LNCaP clone FGC (cell line): ENCODE data around the gene NSL1.

Experiments used
- DNase-seq: peaks from one replicate; pipeline ENCODE4 v3.0.0-alpha.2; 2011; ENCODE audit warnings: low read depth
- H3K4me3 ChIP-seq: 2 replicates; pipeline ENCODE4 v1.5.1; 2011; ENCODE audit warnings: mild to moderate bottlenecking, low read depth, low read length, control low read depth
- TF ChIP-seq, protein P1 (sequence below): IDR thresholded peaks from 2 replicates; pipeline ENCODE4 v1.5.1; 2012; ENCODE audit warnings: mild to moderate bottlenecking; ENCODE audit not compliant: control insufficient read depth, insufficient read depth; ENCODE audit errors: extremely low read depth

The NSL1 gene

DNA sequence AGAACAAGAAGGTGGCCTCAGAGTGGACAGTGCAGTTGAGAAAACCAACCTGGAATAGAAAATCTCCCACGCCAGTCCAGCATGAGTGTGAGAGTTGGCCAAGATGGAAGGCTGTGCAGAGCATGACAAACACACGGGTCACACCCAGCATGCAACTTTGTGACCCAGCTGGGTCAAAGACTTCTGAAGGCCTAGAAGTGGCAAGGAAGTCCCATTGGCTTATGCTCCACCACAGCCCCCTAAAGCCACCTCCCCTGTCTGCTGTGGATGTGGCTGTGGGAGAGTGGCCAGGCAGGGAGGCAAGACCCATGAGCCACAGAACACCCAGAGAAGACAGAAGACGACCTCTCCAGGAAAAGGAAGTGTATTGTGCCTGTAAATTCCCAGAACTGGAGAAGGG, 105.5 kb downstream of the NSL1 start:
- TF ChIP-seq, protein P1, sequence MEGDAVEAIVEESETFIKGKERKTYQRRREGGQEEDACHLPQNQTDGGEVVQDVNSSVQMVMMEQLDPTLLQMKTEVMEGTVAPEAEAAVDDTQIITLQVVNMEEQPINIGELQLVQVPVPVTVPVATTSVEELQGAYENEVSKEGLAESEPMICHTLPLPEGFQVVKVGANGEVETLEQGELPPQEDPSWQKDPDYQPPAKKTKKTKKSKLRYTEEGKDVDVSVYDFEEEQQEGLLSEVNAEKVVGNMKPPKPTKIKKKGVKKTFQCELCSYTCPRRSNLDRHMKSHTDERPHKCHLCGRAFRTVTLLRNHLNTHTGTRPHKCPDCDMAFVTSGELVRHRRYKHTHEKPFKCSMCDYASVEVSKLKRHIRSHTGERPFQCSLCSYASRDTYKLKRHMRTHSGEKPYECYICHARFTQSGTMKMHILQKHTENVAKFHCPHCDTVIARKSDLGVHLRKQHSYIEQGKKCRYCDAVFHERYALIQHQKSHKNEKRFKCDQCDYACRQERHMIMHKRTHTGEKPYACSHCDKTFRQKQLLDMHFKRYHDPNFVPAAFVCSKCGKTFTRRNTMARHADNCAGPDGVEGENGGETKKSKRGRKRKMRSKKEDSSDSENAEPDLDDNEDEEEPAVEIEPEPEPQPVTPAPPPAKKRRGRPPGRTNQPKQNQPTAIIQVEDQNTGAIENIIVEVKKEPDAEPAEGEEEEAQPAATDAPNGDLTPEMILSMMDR = no peak
- no peak overlapping the region for H3K4me3 ChIP-seq
- DNase-seq = no peak

DNA sequence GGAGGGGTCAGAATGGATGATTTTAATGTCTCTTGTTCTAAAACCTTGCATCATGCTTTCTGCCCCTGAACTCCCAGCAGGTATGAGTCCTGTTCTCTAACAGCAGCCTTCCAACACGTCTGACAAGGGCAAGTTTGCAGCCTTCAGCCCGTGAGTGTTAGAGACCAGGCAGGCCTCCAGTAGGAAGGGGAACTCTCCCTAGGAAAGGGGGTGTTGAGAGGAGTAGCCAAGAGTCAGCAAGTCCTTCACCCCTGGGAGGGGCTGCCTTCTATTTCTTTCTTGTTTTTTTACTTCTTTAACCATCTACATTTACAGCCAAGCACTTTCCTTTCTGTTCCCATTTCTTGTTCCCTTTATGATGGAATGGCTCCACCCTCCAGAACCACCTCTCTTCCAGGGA, 106.1 kb downstream of the NSL1 start:
- no peak overlapping the region for H3K4me3 ChIP-seq
- no peak for DNase-seq
- TF ChIP-seq, protein P1 = no peak

DNA sequence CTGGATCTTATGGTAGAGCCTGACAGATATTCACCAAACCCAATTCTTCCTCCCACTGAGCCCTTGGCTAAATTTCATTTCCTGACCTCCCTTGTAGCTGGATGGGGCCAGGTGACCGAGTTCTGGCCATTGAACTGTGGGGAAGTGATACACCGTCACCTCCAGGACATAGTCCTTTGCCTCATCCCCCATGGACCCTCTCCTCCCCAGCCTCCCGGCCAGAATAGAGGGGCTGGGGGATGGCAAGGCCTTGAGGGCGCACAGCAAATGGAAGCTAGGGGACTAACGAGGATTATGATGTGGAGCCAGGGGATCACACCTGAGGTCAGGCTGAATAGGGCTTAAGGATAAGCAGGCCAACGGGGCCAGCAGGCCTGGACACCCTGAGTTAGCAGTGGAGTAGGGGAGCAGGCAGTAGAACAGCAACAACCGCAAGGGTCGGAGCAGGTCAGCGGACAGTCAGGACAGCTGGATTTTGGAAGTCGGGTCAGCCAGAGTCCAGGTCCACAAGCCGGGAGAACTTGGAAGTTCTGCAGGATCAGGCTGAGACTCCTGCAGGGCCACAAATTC, 107.0 kb downstream of the NSL1 start:
- DNase-seq = no peak
- TF ChIP-seq, protein P1 = no peak
- H3K4me3 ChIP-seq = no peak overlapping the region

- TF ChIP-seq, protein P1 = no peak
- DNase-seq = no peak
- no peak overlapping the region for H3K4me3 ChIP-seq
Measured at GRCh38 chr1:212684076-212684475, 107.5 kb downstream of the NSL1 start.

DNA sequence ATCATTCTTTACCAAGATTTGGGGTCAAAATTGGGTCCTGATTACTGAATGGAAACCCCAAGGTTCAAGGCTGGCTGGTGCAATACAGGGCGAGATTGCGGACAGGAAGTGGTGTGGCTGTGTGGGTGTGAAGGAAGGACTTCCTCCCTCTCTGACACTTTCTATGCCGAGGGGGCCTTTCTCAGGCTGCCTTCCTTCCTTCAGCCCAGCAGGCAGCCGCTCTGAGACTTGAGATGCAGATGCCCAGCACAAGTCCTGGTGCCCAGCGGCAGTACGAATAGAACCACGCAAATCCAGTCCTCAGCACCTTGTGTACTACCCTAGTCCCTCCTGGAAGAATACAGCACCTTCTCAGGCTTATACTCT, 108.2 kb downstream of the NSL1 start:
- DNase-seq = no peak
- no peak overlapping the region for H3K4me3 ChIP-seq
- TF ChIP-seq, protein P1 = no peak

DNA sequence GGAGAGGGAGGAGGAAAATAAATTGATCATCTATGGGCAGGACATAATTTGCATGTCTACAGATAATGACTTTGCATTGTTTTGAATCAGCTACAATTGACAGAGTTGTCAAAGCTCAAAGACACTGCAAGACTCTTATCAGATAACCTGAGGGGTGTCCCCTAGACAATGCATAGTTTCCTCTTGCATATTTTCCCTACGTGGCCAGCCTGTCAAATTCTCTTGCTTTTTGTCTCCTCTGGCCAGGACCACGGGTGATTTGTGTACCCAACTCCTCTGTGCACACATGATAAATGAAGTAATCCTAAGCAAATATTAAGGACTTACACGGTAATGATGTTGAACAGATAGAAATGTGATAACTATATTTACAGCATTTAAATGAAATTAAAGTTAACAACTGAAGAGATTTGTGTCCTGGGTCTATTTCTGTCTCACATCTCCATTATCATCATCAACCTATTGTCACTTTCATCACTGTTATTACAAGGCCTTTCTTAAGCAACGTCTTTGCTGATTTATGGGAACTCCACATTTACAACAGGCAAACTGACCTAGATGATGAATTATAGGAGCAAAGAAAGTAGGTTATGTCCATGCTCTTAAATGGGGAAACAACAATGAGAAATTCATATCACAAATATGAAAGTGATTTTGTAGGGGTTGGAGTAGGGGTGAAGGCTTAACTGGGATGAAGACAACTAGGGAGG, 110.7 kb downstream of the NSL1 start:
- no peak overlapping the region for H3K4me3 ChIP-seq
- TF ChIP-seq, protein P1 = no peak
- peak; percentile 71 for DNase-seq
